HepG2 (cell line): ENCODE results near the gene DAZAP1.

Experiments
- DPF2 ChIP-seq: sonication (generic); formaldehyde crosslinking; IDR thresholded peaks from 2 replicates; pipeline ENCODE4 v1.4.0; 2020; ENCODE audit warnings: mild to moderate bottlenecking, low read depth, missing genetic modification reagents, borderline replicate concordance
- HOXA5 ChIP-seq: sonication (generic); formaldehyde crosslinking; IDR thresholded peaks from 2 replicates; pipeline ENCODE4 v1.4.0; 2020; ENCODE audit warnings: missing genetic modification reagents
- KLF6 ChIP-seq: IDR thresholded peaks from 2 replicates; pipeline ENCODE4 v1.8.0; 2016; ENCODE audit warnings: missing biosample characterization, missing genetic modification reagents
- NFAT5 ChIP-seq: sonication (generic); formaldehyde crosslinking; IDR thresholded peaks from 2 replicates; pipeline ENCODE4 v1.4.0; 2020; ENCODE audit warnings: missing genetic modification reagents
- NFATC3 ChIP-seq: sonication (generic); formaldehyde crosslinking; IDR thresholded peaks from 2 replicates; pipeline ENCODE4 v1.5.1; 2020; ENCODE audit warnings: mild to moderate bottlenecking, missing genetic modification reagents
- NR2C2 ChIP-seq: sonication (generic); formaldehyde crosslinking; IDR thresholded peaks from 2 replicates; pipeline ENCODE4 v1.4.0; 2020; ENCODE audit warnings: missing genetic modification reagents, mild to moderate bottlenecking, moderate library complexity, borderline replicate concordance
- PRDM10 ChIP-seq: sonication (generic); formaldehyde crosslinking; IDR thresholded peaks from 2 replicates; pipeline ENCODE4 v1.4.0; 2020; ENCODE audit warnings: low read depth, missing genetic modification reagents
- RBFOX2 ChIP-seq: fragments of 200-400 bp; formaldehyde crosslinking; IDR thresholded peaks from 2 replicates; pipeline ENCODE4 v1.6.1; 2017; ENCODE audit warnings: low read depth, mild to moderate bottlenecking, low read length
- RERE ChIP-seq: IDR thresholded peaks from 2 replicates; pipeline ENCODE4 v1.6.1; 2016; ENCODE audit warnings: low read depth, missing genetic modification reagents, missing compliant biosample characterization
- ZNF143 ChIP-seq: sonication (generic); formaldehyde crosslinking; IDR thresholded peaks from 2 replicates; pipeline ENCODE4 v1.4.0; 2020; ENCODE audit warnings: missing genetic modification reagents
- ZNF549 ChIP-seq: sonication (generic); formaldehyde crosslinking; IDR thresholded peaks from 2 replicates; pipeline ENCODE4 v1.5.0; 2020; ENCODE audit warnings: missing genetic modification reagents
- ZNF639 ChIP-seq: conservative IDR thresholded peaks from 2 replicates; pipeline ENCODE4 v1.6.1; 2018; ENCODE audit warnings: missing genetic modification reagents
- ZNF879 ChIP-seq: sonication (generic); formaldehyde crosslinking; IDR thresholded peaks from 2 replicates; pipeline ENCODE4 v1.8.1; 2023; ENCODE audit warnings: missing genetic modification reagents
- TF ChIP-seq, protein P1 (sequence below): sonication (generic); formaldehyde crosslinking; IDR thresholded peaks from 2 replicates; pipeline ENCODE4 v1.5.0; 2020; ENCODE audit warnings: missing genetic modification reagents

DNA sequence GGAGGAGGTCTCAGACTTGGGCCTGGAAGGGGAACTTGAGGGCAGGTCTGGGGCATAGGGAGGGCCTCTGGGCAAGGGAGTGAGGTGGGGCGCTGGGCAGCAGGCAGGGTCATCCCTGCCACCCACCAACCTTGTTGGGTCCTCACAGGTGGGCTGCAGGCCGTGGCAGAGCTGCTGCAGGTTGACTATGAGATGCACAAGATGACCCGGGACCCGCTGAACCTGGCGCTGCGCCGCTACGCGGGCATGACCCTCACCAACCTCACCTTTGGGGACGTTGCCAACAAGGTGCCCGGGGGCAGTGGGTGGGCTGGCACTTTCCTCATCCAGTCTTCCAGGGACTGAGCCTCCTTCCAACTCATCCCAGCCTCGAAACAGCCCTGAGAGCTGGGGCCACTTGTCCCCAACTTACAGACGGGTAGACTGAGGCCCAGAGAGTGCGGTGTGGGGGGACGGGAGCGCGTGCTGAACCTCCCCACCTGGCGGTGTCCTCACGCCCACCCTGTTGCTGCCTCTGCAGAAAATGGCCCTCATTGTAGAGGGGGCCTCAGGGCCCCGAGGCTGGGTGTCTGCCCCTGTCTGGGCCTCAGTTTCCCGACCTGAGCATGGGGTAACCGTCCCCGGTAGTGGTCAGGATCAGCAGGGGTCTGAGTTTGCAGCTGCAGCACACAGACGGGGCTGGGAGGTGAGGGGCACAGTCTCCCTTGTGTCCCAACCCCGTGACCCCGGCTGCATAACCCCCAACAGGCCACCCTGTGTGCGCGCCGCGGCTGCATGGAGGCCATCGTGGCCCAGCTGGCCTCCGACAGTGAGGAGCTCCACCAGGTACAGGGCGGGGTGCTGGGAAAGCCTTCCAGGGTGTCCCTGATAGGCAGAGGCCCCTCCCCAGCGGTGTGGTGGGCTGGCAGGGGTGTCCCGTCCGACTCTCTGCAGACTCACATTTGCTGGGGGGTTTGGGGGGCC, 52.9 kb downstream of the DAZAP1 start:
- TF ChIP-seq NR2C2 (CRISPR knock-in tag) (no peak), HOXA5 (CRISPR knock-in tag) (no peak), DPF2 (no peak), PRDM10 (no peak), RERE (no peak), NFATC3 (no peak), ZNF879 (CRISPR knock-in tag) (no peak), NFAT5 (CRISPR knock-in tag) (no peak), ZNF639 (no peak), KLF6 (CRISPR knock-in tag) (no peak), RBFOX2 (no peak), ZNF143 (CRISPR knock-in tag) (no peak), ZNF549 (CRISPR knock-in tag) (no peak)
- TF ChIP-seq, protein P1, sequence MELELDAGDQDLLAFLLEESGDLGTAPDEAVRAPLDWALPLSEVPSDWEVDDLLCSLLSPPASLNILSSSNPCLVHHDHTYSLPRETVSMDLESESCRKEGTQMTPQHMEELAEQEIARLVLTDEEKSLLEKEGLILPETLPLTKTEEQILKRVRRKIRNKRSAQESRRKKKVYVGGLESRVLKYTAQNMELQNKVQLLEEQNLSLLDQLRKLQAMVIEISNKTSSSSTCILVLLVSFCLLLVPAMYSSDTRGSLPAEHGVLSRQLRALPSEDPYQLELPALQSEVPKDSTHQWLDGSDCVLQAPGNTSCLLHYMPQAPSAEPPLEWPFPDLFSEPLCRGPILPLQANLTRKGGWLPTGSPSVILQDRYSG (CRISPR knock-in tag) = no peak
